ENCODE data around the gene SOX1.

Gene SOX1

DNA sequence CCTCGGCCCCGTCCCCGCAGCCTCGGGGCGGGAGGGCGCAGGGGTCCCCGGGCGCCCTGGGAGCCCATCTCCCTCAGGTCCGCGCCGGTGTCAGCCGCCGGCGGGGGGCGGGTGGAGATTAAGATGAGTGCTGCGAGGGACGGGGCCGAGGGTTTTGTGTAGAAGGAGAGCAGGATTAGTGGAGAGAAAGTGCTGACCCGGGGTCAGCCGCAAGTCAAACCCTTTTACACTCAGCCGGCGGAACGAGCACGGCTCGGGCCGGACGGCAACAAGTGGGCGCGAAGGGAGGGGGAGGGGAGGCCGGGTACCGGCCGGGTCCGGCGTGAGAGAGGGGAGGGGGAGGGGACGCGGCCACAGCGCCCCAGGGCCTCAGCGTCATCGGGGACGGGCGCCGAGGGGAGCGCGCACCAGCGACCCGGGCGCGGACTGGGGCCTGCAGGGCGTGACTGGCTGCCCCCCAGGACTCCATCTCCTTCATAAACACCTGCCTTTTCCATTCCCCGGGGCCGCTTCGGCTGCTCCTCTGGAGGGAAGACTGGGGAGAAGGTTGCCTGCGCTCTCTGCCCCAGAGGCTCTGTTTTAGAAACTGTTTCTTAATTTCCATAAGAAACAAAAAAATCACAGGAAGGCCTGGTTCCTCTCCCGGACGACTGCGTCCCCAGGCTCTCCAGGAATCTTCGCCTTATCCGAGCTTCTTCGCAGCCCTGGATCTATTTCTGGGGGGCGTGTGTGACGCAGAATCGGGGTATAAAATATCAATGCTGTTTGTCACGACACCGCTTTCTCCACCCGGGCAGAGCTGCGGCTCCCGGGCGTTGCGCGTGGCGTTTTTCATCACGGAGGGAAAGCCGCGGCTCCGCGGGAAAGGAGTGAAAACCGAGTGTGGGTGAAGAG lies 6.5 kb downstream of the SOX1 start:
- no peak for DNase-seq

DNA sequence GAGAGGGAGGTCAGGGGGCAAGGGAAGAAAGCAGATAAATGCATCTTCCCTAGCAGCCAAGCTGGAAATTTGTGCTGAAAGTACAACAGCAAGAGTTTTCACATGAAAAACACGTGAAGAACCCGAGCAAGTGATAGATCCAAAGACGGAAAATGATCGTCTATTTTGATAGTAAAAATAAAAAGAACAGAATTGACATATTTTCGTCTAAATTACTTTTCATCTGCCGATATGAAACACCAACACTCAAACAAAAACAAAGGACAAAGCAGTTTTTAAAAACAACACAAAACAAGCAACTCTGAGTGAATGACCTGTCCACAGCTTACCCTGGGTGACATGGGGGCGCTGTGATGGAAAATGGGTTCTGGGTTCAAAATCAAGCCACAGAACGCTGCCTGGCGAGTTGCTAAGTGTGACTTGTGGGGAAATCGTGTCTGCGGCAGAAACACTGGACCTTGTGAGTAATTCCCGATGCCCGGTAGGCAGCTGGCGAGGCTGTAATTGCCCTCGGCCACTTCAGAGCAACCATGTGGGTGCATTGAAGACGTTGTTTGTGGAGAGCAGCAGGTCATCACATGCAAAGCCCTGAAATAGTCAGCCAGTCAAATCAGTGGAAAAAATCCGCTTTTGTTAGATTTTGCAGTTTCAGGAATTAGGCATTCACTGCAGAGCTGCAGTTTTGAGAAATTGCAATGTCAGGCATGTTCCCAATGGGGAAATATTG lies 7.4 kb downstream of the SOX1 start:
- no peak for DNase-seq

DNA sequence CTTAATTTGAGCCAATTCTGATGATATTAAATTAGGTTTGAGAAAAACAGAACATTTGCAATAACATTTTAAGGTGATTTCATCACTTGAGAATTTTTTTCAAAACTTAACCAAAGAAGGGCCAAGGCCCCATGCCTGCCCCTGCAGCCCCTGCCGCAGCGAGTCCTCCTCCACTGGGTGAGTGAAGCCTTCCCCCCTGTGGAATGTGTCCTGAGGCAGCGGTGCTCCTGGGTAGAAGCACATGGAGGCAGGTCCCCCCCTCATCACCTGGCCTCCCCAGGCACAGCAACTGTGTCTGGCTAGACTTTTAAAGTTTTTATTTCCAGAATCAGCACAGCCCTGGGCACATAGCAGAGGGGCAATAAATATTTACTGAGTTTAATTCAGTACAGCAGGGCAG lies 10.8 kb downstream of the SOX1 start:
- no peak for DNase-seq

DNA sequence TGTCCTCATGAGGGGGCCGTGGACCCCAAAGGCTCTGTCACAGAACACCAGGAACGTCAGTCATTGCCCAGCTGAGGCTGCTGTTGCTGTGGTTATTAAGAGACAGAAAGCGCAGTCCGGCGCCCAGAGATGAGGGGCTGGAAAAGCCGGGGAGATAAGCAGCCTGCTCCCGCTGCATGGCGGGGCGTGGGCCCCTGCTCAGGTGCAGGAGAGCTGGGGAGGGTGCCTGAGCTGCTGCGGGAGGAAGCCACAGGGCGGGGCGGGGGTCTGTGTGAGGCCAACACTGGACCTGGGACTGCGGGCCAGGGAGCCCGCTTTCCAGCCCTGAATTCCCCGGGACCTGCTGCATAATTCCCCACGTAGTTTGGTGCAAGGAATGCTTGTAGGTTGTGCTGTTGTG lies 11.3 kb downstream of the SOX1 start:
- DNase-seq = no peak

DNA sequence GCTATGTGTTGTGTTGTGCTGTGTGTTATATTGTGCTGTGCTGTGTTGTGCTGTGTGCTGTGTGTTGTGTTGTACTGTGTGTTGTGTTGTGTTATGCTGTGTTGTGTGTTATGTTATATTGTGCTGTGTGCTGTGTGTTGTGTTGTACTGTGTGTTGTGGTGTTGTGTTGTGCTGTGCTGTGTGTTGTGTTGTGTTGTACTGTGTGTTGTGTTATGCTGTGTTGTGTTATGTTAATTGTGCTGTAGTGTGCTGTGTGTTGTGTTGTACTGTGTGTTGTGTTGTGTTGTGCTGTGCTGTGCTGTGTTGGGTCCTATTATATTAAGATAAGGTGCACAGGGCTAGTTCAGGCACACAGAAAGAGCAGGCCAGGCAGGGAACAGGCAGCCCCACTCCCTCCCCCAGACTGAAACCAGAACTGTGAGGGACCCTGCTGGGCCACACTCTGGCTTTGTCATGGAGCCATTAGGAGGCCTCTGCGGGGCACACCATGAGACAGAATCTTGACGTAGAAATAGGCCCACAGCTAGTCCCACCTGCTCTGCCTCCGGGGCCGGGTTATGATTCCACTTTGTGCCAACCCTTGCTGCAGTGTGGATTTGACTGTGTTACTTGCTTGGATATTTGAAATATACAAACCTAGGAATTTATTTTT lies 12.1 kb downstream of the SOX1 start:
- DNase-seq = no peak

DNA sequence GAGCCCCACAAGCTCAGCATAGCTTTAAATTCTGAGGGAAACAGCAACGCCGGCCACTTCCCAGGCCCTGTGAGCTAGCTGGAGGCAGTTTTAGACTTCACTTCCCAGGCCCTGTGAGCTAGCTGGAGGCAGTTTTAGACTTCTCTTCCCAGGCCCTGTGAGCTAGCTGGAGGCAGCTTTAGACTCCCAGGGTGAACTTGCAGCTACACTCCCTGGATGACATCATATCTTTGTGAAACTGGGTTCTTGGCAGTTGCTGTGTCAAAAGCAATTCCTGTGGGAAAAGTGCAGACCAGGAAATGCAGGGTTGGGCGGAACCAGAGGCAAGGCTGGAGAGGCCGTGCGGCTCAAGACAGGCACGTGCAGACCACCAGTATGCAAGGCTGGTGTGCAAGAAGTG lies 12.7 kb downstream of the SOX1 start:
- DNase-seq = no peak

DNA sequence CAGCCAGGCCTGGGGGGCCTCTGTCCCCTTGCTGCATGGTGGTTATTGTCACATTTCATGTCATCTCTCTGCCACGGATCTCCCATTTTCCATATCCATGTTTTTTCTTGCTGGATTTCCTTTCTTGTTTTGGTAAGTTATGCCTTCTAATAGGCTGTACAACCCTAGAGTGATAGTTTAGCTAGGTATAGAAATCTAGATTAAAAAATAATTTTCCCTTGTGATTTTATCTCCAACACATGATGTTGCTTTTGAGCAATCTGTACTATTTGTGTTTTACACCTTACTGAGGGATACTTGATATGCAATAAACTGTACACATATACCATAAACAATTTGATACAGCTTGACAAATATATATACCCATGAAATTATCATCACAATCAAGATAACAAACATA lies 17.0 kb downstream of the SOX1 start:
- no peak for DNase-seq

DNA sequence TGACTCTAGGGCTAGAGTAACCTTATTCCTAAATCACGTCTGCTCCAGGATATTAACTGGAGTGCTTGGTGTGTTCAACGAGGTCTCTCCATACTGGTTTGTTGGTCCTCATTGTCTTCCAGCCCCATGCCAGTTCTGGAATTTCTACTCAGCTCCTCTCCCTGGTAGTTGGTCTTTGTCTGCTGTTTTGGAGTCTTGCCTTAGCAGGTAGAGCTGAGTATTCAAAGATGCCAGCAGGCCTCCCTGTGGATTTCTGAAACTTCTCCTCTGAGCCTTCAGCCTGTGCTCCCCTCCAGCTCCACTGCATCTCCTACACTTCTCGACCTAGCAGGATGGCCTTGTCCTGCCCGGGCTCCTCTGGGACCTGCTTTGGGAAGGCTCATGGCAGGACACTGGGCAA lies 25.5 kb downstream of the SOX1 start:
- no peak for DNase-seq

DNA sequence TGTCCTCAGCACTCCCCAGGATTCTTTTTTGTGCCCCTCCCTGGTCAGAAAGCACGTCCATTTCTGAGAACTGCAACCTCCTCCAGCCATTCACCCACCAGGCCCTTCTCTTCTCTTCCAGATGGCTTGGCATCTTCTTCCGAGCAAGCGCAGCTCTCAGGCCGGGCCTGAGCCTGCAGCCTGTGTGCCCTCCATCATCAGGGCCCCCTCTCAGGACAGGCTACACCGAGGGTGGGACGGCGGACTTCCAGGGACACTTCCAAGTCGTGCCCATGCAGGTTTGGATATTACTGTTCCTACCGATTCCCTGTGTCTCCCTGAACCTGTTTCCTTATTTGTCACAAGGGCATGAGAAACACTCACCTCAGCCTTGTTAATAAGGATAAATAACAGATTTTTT lies 28.4 kb downstream of the SOX1 start:
- no peak for DNase-seq

DNA sequence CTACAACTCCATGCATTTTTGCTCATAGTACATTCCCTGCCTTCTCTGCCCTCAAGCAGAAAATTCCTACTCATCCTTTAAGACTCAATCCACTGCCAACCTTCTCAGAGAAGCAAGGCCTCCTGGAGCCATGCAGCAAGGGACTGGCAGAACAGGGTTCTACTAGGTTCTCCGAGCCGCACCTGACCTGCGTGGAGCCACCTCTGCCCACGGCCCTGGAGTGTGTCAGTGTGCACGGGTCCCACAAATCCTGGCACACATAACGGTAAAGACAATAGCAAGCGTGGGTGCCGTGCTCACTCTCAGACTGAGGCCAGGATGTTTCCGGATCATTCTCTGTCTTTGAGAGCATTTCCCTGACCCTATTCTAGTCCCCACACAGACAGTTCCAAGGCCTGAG lies 30.0 kb downstream of the SOX1 start:
- no peak for DNase-seq

DNA sequence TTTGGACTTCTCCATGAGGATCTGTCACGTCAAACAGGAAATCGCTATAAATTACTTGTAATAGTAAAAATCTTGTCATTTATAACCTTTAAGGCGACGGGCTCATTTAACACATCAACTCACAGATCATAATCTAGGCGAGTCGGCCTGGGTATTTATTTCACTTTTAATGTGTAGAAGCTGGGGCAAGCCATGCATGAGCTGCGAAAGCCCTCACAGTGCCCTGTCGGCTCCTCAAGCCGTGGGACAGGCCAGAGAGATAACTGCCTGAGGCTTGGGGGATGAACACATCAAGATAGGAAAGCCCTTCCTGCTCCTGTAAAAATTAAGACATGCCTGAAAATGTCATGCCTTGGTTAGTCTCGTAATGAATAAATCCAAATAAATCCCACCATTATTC lies 30.8 kb downstream of the SOX1 start:
- DNase-seq = no peak

DNA sequence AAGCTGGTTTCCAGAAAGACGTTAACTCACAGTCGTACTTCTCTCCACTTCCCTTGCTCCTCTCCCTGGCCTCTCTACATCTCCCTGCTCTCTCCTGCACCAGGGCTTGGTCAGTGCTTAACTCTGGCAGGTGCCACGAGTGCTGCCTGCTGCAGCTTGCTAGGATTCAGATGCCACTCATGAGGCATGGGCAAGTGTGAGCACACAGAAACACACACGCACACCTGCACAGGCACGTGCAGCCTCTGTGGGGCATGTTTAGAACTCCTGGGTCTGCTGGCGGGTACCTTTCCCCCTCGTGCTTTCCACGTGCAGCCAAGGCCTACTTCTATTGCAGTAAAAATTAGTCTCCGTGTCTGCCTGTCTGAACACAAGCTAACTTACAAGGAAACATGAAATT lies 31.8 kb downstream of the SOX1 start:
- no peak for DNase-seq

DNA sequence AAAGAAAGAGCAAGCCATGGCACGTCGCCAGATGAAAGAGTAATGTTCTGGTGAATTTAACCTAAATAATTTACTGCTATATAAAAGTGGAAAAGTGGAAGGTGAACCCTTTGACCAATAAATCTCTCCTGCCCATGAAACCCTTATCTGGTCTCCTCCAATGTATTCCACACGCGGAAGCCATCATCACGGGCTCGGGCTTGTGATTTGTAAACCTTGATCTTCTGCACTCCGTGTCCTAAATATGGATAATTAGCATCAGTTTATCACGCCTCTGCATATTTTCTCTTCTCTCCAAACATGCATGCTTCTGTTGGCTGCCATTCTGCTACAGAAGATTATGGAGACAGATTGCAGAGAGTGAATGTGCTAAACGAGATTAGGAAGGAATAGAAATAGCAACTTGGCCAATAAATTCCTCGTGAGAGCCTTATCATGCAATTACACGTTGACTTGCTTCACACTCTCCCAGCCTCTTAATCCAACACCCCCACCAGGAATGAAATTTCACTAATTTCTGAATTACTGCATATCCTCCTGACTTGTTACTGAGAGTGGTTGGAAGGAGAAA lies 34.5 kb downstream of the SOX1 start:
- no peak for DNase-seq

DNA sequence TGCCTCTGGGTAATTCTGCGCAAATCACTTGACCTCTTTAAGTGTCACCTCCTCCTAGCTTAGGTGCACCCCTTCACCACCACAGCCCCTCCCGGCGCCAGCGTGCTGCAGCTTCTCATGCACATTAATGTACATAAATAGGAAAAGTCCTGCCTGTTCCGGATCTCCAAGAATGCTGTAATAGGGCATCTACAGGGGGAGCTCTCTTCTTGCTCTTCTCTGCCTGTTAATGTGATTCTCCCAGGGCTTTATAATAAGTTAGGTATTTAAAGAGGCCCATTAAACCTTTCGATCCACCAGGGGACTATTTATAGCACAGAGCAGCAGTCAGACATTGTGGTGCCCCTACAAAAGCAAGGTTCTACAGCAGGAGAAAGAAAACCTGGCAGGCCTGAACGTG lies 35.3 kb downstream of the SOX1 start:
- no peak for DNase-seq

DNA sequence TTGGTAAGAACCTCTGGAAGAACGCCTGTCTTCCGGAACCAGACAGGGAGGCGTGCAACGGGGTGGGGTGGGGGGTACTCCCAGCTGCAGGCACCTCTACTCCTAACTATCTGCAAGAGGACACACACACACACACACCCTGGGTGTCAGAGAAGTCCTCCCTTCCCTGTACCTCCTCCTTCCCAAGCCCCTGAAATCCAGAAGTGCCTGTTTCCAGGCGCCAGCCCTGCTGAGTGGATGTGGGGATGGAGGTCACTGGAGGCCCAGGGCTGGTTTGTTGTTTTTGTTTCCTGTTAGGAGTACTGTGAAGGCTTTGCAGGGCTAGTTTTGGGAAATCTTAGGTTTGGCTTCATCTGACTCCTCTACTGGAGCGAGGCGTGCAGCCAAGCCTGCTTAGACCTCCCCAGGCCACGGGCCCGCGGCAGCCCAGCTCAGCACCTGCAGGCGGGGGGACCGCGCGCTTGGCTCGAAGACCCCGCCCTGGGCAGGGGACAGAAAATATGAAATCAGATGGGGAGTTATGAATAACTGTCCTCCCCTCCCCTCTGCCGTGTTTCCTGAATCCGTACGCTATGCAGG lies 36.4 kb downstream of the SOX1 start:
- no peak for DNase-seq

DNA sequence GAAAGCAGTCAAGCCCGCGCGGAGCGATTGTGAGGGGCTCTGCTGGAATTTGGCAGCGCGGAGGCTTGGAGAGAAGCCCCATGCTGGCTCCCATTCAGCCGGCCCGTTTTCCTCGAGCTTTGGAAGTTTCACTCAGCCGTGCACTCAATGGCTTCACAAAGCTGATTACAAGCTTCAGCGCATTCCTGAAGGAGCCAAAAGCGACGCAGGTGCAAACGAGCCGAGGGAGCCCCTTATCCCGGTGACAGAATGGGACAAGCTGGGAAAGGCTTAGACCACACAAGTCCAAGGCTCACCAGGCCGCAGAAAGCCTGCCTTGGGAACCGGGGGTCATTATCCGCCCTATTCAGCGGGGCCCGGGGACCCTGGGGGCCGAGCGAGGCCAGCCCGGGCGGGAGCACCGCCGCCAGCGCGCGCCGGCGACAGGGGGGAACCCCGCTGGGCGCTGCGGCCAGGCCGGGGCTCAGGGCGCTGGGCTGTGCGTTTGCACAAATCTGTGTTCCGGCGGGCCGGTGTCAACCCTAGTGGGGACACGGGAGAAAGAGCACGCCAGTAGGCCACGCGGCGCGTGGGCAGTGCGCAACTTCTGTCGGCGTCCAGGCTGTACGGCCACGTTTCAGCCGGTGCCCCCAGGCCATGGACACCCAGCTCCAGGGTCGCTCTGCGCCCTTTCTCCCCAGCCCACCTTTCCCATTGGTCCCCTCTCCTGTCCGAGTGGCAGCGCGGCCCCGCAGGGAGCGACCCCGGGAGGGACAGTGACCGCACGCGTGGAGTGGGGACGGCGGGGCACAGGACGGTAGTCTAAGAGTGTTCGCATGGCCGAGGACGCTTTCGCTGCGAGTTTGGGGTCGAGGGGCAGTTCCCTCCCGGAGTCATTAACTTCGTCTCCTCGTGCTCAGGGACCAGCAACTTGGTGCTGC lies 37.3 kb downstream of the SOX1 start:
- no peak for DNase-seq

DNA sequence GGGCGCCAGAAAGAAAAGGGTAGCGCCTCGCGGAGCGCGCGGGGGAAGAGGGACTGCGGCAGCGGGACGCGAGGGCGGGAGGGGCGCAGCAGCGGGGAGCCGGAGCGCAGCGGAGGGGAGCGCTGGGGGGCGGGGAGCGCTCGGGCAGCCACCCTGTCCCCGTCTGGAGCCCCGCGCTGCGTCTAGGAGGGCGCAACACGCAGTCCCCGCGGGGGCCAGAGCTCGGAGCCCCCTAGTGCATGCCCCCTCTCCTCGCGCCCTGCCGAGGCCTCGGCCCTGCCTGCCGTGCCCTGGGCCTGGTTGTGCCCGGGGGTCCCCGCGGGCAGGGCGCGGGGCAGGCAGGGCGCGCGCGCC lies 37.9 kb downstream of the SOX1 start:
- DNase-seq = no peak

DNA sequence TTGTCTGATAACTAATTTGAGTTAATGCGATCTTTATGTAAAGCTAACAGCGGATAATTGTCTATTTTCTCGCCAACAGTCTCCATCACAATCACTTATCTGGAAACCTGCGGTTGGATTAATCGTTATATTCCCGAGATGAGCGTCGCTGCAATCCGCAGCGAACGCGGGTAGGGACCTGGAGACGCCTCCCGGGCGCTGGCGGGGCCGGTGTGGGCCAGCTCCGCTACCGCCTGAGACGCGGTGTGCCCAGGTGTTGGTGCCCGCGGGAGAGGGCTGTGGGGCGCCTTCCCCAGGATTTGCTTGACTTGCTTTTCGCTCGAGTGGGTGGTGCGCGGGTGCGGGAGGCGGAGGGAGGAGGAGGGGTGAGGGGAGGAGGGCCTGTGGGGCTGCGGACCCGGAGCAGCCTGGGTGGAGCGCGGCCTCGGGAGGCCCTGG lies 38.3 kb downstream of the SOX1 start:
- no peak for DNase-seq

DNA sequence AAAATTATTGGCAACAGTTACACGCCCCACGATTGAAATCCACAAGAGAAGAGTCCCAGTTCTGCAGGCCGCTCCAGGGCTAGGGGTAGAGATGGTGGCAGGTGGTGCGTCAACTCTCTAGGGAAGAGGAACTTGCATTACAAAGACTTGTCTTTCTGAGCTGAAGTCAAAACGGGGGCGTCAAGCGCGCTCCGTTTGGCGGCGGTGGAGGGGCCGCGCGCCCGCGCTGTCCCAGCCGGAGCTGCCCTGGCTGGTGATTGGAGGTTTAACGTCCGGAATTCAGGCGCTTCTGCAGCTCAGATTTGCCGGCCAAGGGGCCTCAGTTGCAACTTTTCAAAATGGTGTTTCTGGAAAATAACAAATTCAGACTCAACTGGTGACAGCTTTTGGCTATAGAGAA lies 38.9 kb downstream of the SOX1 start:
- no peak for DNase-seq

DNA sequence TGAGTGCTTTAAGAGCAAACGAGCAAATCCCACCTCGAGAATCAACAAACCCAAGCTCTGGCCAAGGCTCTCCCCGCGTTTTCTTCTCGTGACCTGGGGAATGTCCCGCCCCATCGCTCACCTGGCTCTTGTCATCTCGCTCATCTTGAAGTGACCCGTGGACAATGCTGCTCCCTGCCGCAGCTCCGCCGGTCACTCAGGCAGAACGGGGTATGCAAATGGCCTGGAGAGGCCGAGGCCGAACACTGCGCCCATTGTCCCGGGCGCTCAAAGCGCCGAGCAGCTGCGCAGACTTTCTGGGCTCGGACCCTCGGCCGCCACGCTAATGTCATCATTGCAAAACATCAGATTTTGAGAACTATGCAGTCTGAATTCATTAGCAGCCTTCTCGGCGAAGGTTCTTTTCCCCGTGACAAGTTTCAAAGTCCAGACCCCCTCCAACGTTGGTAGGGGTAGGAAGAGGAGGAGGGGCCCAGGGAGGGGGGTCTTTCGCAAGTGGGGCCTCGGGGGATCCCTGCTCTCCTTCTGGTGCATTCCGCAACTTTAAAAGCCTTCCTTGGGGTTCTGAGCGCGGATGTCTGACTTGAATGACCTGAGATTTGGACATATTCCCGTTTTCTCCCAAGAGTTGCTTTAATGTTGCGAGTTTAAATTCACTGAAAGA lies 39.7 kb downstream of the SOX1 start:
- no peak for DNase-seq

DNA sequence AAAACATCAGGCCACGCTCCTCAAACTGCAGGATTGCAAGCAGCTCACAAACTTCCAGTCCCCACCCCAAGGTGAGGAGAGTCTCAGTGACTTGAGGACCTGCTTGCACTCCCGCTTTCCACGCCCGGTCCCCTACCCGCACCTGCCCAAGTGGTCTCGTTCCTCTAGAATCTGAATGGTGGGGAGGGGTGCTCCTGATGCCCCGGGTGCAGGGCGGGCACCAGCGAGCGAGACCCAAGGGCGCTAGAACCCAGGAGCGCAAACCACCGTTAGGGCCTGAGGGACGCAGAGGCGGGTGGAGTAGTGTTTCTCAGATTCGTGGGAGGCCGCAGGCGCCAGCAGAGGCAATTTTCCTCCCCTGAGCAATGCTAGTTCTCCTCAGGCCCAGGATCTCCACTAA lies 40.3 kb downstream of the SOX1 start:
- DNase-seq = no peak

DNA sequence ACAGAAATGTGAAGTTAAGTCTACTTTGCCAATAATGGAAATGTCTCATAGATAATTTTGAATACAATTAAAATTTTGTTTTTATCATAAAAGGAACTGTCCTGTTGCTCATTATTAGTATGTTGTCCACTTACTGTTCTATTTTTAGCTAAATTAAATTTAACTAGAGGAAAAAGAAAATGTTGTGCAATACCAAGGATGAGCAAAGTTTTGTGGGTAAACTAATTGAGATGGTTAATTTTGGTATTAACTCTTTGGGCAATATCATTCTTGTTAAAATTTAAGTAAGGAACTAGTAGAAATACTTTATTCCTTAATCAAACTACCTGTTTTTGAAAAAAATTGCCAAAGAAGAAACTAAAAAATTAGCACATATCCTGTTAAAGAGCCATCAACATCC lies 43.5 kb downstream of the SOX1 start:
- no peak for DNase-seq
